HepG2 (cell line): ENCODE data around the gene CHI3L1.

Source experiments
- KDM4B ChIP-seq: sonication (generic); formaldehyde crosslinking; IDR thresholded peaks from 2 replicates; pipeline ENCODE4 v1.4.0; 2020; ENCODE audit warnings: missing genetic modification reagents
- POLR2AphosphoS5 ChIP-seq: IDR thresholded peaks from 2 replicates; pipeline ENCODE4 v1.6.1; 2012; ENCODE audit warnings: low read depth, low read length
- ZFX ChIP-seq: sonication (generic); formaldehyde crosslinking; IDR thresholded peaks from 2 replicates; pipeline ENCODE4 v1.4.0; 2020; ENCODE audit warnings: mild to moderate bottlenecking, low read depth, missing genetic modification reagents, moderate library complexity
- ZNF263 ChIP-seq: sonication (generic); formaldehyde crosslinking; IDR thresholded peaks from 2 replicates; pipeline ENCODE4 v1.4.0; 2020; ENCODE audit warnings: missing genetic modification reagents
- TF ChIP-seq, protein P1 (sequence below): sonication (generic); formaldehyde crosslinking; IDR thresholded peaks from 2 replicates; pipeline ENCODE4 v1.5.0; 2020; ENCODE audit warnings: mild to moderate bottlenecking, missing genetic modification reagents, moderate library complexity

DNA sequence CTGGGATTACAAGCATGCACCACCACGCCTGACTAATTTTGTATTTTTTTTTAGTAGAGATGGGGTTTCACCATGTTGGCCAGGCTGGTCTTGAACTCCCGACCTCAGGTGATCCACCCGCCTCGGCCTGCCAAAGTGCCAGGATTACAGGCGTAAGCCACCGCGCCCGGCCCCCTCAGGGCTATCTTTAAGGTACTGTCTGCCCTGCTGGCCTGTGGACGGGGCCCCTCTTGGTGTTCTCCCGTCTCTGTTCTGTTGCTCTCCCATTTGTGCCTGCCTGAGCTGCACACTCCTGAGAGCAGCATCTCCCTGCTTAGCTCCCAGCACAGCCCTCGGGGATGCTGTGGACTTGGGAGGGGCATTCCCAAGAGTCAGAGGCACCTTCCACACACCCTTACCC is 24.8 kb downstream of the CHI3L1 start:
- TF ChIP-seq, protein P1, sequence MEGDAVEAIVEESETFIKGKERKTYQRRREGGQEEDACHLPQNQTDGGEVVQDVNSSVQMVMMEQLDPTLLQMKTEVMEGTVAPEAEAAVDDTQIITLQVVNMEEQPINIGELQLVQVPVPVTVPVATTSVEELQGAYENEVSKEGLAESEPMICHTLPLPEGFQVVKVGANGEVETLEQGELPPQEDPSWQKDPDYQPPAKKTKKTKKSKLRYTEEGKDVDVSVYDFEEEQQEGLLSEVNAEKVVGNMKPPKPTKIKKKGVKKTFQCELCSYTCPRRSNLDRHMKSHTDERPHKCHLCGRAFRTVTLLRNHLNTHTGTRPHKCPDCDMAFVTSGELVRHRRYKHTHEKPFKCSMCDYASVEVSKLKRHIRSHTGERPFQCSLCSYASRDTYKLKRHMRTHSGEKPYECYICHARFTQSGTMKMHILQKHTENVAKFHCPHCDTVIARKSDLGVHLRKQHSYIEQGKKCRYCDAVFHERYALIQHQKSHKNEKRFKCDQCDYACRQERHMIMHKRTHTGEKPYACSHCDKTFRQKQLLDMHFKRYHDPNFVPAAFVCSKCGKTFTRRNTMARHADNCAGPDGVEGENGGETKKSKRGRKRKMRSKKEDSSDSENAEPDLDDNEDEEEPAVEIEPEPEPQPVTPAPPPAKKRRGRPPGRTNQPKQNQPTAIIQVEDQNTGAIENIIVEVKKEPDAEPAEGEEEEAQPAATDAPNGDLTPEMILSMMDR (CRISPR knock-in tag): no peak
- no peak for TF ChIP-seq ZNF263
- TF ChIP-seq KDM4B (CRISPR knock-in tag): no peak
- TF ChIP-seq POLR2AphosphoS5: no peak
- TF ChIP-seq ZFX (CRISPR knock-in tag): no peak
